ENCODE data around the gene CPXM2.

CPXM2 gene

DNA sequence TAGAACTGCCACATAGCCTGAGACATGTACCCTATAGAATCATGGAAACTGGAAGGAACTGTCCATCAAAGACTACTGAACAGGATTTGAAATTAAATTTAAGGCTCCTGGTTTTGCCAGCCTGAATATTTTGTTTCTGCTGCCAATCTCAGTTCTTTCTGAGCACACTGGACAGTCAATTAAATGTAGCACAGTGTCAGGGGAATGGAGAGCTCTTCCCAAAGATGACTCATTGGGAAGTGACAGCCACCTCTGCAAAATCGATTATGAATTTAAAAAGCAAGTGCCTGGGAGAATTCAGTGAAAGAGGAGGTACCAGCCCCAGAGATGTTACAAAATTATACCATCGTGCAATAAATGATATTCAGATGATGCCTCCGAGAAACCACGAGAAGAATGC, 47.8 kb downstream of the CPXM2 start:
- DNase-seq, result no peak

DNA sequence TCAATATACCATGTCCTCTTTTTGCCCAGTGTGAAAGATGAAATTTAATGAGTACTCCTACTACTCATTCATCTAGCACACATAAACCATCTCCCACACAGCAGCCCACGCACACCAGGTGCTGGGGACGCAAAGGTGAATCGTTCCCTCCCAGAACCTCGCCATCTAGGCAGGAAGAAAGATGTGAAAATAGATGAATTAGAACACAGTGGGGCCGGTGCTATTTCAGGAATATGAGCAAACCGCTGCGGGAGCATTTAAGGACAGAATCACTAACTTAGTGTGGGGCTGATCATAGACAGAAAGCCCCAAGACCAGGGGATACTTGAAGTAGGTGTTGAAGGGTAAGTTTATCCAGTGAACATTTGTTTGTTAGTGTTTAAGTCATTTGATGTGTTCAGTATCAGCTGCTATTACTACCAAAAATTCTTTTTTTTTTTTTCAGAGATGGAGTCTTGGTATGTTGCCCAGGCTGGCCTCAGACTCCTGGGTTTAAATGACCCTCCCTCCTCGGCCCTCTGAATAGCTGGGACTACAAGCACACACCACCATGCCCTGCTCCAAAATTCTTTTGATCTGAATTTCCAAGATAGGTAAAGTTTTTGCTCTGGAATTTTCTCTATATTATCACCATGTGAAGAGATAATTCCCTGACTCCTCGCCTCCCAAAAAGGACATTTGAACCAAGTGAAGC, 48.8 kb downstream of the CPXM2 start:
- no peak for DNase-seq

DNA sequence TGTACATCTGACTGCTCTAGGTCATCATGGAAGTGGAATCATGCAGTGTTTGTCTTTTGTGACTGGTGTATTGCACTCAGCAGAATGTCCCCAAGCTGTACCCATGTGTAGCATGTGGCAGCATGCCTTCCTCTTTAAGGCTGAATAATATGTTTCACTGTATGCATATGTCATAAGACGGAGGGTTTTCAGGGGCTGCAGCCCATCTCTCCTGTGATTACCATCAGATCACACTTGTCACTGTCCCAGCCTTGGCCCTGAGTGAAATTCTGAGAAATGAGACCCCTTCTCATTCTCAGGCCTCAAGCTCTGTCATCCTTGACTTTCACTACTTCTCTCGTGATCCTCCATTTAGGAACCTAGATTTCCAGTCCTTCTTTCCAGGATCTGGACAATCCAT, 50.0 kb downstream of the CPXM2 start:
- no peak for DNase-seq

DNA sequence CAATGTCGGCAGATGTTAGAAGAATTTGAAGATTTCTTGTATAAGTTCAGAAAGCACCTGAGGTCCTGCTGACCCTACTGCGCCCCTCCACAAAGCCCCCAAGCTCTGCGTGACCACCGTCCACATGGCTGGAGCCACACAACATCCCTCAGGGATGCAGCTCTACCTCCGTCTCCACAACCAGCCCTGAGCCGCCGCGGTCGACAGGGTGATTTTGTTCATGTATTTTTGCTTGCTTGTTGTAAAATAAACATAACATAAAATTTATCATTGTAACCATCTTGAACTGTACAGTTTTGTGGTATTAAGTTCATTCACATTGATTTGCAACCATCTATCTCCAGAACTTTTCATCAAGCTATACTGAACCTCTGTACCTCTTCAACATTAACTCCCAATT, 50.5 kb downstream of the CPXM2 start:
- DNase-seq, result no peak

DNA sequence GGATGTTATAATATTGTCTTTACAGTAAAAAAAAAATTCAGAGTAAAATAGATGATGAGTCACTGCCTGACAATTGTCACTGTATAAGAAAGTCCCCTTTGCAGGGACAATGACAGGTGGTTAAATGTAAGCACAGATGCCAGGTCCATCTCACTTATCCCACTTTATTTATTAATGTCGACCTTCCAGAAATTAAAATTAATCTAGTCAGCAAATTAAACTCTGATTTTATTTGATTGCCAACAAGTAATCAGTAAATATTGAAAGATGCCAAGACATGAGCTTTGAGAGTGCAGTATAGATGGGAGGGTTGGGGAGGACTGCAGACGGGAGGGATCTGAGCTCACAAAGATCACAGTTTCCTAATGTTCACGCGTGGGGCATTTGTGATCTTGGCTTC, 50.9 kb downstream of the CPXM2 start:
- no peak for DNase-seq

DNA sequence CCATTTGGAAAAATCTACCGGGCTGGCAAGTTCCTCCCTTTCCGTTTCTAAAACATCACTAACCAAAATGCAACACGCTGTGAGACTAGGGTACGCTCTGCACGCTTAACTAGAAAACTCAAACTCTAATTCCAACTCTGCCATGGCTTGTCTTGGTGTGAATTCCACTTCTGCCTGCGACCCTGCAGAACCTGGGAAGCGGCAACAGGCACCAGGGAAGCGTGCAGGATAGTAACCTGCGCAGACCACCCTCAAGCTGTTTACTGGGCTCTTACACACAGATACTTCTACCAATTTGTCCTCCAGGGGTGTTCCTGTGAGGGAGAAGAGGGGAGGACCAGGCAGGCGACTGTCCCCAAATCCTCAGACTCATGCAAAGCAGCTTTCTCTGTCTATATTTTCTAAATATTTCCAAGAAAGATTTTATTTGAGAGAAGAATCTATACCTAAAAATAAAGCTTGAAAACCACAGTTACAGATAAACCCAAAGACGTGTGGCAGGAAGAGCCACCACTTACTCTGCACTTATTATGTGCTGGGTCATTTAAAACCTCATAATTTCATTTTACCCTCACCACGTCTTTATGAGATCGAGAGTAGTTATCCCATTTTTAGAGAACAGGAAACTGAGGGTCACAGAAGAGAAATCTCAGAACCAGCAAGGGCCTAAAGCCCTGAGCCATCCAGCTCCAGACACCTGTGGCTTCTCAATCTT, 52.9 kb downstream of the CPXM2 start:
- no peak for DNase-seq

DNA sequence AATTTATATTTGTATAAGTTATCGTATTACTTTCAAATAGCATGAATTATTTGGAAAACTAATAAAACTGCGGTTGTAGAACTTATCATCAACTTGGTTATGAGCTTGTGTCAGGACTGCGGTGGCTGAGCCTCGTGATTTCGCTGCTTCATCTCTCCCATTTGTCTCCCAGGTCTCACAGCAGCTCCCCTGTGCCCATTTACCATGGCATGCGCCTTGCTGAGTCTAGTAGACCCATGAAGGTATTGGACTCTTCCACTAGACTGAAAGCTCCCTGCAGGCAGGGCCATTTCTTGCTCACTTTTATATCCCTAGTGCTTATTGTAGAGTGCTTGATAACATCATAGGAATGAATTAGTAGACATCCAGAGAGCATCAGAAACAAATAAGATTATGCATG, 53.9 kb downstream of the CPXM2 start:
- no peak for DNase-seq

DNA sequence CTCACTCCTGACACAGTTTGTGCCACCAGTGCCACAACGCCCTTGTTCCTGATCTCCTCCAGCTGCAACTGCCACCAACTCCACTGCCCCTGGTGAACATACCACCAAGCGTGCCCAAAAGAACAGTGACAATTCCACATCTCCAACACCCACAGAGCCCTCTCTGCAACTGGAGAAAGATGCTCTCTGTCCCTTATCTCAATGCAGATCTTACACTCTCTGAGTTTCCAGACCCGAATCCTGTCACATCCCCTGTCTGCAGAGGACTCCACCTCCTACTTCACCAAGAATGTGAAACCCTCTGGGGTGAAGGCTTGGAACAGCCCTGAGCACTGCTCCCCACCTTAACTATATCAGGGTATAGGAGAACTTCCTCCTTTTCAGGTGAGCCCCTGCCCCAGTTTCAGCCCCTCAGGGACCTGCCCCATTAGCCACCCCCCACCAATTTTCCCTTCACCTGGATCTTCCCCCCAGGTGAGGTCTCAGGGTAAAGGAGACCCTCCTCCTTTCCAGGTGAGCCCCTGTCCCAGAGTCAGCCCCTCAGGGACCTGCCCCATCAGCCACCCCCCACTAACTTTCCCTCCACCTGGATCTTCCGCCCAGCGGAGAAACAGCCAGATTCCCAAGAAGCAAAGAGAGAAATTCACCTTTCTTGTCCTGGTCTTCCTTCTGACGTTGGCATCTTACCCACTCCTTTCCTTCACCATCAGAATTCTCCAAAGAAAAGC, 55.0 kb downstream of the CPXM2 start:
- DNase-seq, result no peak

DNA sequence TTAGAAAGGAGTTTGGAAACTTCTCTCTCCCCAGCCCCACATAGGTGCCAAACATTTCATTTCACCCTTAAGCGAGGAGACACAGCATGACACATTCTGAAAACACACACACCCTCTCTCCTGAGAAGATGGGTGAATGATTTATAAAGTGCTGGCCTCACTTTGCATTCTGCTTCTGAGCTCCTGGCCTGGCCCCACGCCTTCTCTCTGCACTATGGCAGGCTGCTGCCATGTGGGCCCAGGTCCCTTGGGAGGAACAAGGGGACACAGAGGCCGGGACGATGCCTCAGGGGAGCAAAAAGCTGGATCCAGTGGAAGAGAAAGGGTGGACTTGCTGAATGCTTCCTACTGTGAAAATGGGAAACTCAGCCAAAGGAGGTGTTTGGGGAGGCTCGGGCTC, 56.0 kb downstream of the CPXM2 start:
- DNase-seq, result no peak

DNA sequence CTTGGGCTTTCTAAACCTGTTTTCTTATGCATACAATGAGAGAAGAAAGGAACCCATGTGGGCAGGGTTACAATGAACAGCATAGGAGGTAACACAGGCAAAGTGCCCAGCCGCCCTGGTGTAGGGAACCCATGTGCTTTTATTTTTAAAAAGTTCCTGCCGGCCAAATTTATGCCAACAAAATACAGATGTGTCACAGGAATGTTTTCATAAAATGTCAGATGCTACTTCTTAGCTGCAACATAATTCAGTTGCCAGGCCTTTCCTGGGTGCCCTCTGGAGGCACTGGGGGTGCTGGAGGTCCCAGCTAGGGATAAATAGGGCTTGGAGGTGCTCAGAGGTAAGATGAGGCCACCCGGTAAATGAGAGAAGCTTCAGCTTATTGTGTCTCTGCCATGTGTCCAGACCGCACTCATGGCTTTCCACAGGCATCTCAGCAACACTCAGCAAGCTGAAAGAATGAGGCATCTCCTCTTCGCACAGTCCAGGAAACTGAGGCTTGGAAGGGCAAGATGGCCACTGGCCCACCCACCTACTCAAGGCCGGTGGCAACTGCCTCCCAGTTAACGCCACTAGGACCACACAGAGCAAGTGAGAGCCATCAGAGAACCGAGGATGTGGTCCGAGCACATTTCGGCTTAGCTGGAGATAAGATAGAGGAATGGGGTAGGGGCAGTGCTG, 58.3 kb downstream of the CPXM2 start:
- DNase-seq, result no peak

DNA sequence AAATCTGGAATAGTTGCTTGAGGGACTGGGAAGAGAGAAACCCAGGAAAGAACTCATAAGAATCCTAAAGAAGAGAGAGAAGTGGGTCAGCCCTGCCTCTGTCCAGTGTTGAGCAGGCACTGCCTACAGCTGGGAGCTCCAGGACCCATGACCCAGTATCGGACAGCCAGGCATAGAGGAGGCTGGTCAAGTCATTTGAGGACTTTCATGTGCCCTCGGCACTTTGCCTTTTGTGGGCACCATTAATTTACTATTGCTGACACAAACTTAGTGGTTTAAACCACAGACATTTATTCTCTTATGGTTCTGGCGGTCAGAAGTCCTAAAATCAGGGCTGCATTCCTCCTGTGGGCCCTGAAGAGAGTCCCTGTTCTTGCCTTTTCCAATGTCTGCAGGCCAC, 60.3 kb downstream of the CPXM2 start:
- no peak for DNase-seq

DNA sequence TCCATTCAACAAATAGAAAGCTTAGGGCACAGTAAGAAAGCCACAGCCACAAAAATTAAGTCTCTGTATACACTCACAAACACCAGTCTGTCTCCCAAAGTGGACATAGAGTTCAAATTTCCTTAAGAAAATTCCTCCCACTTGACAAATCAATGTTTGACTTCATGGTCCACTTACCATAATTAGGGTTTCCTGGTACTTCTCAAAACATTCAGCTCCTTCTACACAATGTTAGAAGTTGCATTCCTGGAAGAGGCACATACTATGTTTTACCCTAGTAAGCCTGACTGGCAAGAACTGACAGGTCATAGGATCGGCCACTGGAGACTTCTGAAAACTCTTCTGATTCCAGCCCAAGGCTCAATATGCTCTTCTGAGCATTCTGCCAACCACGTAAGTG, 70.5 kb downstream of the CPXM2 start:
- no peak for DNase-seq

DNA sequence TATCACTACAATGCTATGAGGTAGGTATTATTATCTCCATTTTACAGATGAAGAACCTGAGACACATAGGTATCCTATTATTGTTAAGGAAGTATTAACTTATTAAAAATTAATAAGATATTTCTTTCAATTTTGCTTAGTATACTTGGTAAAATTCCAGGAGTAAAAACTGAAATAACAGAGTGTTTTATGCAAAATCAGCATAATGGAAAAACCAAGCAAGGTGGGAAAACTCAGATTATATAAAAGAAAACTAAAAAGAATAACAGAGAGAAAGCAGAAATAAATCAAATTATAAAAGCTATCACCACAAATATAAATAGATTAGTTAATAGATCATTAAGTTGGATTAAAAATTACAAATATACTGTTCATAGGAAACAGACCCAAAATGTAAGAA, 82.0 kb downstream of the CPXM2 start:
- DNase-seq, result no peak

DNA sequence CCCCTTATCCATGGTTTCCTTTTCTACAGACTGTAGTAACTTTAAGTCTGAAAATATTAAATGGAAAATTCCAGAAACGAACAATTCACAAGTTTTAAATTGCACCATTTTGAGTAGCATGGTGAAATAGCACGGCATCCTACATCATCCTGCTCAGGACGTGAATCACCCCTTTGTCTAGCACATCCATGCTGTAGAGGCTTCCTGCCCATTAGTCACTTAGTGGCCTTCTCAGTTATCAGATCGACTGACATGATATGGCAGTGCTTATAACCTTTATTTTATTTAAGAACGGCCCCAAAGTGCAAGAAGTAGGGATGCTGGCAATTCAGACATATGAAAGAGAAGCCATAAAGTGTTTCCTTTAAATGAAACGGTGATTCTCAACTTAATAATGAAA, 82.7 kb downstream of the CPXM2 start:
- peak in 1 of 4 experiments; percentile 3 for DNase-seq

DNA sequence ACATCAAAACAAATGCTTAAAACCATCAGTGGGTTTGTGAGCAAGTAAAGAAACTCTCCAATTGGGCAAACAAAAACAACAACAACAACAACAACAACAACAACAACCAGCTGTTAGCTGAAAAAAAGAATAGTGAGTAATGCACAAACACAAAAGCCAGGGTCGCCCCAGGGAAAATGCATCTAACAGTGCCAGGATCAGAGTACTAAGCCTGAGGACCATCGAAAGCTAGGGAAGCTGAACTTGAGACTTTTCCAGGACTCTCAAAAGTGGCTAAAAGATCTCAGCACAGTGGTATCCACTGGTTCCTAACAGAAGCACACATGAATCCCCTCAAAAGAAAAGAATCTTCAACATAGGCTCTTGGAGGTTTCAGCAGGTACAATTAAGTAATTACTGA, 83.3 kb downstream of the CPXM2 start:
- DNase-seq, result no peak

DNA sequence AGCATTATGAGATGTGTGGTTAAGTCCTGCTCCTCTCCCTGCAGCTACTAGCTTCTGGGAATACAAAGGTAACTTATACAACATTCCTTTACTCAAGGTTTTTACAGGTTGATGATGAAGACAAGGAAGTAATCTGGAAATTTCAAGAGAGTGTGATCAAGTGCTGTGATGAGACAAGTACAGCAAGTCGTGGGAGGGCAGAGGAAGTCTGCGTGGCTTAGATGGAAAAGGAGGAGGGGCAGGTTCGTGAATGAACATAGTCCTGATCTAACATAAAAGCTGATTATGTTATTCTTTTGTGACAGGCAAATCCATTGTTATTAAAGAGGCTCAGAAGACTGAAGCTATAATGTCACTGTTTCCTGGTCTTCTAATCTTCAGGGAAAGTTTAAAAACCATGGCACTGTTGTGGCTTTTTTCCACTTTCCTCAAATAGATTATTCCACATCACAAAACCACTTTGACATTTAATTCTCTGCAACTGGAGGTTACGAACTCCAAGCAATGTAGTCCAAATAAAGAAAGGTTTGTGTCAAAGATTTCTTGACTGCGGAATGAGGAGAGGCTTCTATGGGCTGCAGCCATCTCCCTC, 84.1 kb downstream of the CPXM2 start:
- no peak for DNase-seq

DNA sequence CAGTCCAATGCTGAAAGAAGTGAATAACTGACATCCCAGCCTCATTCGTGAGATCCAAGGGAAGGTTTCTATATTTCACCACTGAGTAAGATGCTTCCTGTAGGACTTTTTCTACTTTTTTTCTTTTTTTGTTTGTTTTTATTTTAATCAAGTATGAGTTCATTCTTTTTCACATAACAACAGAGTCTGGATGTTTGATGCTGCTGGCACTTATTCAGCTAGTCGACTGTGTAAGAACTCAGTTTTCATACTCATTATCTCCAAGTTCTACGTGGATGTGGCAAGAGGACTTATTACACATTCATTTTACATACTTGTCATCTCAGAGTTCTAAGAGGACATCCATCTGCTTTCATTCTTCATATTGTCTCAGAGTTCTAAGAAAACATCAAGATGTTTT, 86.9 kb downstream of the CPXM2 start:
- no peak for DNase-seq

DNA sequence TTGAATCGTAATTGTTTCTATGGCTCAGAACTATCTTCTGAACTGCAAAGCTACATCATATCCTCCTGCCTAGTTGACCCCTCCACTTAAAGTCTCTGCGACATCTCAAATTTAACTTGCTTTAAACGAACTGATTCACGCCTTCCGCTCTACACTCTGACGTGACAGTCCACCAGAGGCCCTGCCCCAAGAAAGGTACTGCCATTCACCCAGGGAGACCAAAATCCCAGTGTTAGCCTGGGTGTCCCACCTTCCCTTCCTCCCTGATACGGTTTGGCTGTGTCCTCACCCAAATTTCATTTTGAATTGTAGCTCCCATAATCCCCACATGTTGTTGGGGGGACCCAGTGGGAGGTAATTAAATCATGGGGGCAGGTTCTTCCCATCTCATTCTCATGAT, 90.8 kb downstream of the CPXM2 start:
- DNase-seq, result no peak

DNA sequence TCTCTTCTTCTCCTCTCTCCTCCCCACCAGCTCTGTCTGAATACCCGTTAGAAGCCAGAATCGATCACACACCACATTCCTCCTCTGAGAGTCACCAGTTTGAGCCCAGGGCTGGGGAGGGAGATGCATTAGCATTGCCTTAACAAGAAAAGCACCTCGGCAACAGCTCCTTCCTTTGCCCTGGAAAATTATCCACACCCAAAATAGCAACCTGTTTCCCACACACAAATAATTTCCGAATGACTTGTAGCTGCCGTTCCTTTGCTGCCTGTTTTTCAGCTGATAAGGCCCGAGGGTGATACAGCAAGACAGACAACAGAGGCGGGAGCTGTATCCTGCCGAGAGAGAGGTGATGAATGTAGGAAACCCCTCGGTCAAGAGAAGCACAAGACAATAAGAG, 91.3 kb downstream of the CPXM2 start:
- DNase-seq, result no peak

DNA sequence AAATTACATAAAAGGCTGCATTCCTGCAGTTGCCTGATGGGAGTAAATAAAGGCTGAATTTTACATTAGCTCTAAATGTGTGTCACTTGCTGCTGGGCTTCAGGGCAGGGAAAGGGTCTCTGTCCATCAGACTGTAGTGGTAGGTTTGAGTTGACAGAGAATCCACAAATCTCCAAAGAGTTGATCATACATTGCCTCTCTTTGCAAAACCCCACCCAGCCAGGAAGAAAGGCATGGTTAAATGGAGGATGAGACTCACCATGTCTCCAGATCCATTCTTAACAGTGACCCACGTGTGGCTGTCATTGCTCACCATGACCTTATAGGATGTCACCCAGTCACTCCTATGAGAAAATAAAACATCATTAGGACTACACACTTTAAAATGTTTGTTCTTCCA, 92.8 kb downstream of the CPXM2 start:
- no peak for DNase-seq

DNA sequence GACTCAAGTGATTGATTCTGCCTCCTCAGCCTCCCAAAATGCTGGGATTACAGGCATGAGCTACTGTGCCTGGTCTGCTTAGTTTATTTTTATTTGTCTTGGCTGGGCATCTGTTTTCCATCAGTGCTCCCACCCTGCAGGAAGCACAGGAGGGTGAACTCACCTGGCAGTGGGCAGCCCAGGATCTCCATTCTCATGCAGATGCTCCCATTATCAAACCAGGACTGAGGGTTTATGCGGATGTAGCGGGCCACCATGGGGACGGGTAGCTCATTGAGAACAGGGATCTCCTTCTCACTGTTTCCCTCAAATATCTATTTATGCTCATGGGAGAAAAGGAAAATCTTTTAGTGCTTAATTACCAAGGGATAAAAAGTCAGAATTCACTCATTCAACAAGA, 93.8 kb downstream of the CPXM2 start:
- no peak for DNase-seq

DNA sequence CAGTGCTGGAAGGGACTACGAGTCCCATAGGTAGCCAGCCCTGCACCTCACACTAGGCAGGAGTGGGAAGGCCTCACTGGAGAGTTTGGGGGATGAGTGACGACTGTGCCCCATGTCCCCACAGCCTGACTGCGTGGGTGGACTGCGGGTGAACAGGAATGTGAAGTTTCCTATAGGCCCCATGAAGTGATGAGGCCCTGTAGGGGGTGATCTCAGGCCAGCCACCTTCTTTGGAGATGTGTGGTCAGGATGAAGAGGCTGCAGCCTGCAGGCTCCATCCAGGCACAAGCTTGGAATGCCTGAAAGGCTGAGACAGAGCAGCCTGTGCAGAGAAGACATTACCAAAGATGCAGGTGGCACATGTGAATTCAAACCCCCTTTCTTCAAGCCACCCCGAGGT, 94.9 kb downstream of the CPXM2 start:
- DNase-seq, result no peak

All from suppressor macrophage (primary cell).